ENCODE results near the gene ATG9B.

The ATG9B gene

GRCh38 chr7:150997075-150997511 lies 27.2 kb downstream of the ATG9B start:
- no peak overlapping the region for H3K4me3 ChIP-seq (ENCODE audit: low read length in 2 of 2)
- H3K36me3 ChIP-seq (ENCODE audit: control insufficient read depth in 2 of 2, insufficient read depth in 2 of 2, low read length in 2 of 2), result no peaks in the 10 kb centered on the region
- H3K4me1 ChIP-seq (ENCODE audit: control insufficient read depth, insufficient read depth, low read length), result no peaks in the 10 kb centered on the region

GRCh38 chr7:150996376-150997074 lies 27.8 kb downstream of the ATG9B start:
- Histone ChIP-seq H3K9me3 (ENCODE audit: control insufficient read depth in 2 of 2, low read length in 2 of 2) (no peaks in the 10 kb centered on the region), H3K4me1 (ENCODE audit: control insufficient read depth, insufficient read depth, low read length) (no peaks in the 10 kb centered on the region), H3K27me3 (ENCODE audit: control insufficient read depth in 1 of 2, insufficient read depth in 2 of 2, low read length in 2 of 2) (no peaks in the 10 kb centered on the region), H3K4me3 (ENCODE audit: low read length in 2 of 2) (no peak overlapping the region), H3K9ac (ENCODE audit: low read length in 2 of 2) (no peak overlapping the region), H3K27ac (ENCODE audit: low read length) (no peak overlapping the region), H3K36me3 (ENCODE audit: control insufficient read depth in 2 of 2, insufficient read depth in 2 of 2, low read length in 2 of 2) (no peaks in the 10 kb centered on the region)

More at GRCh38 chr7:150997075-150997511, 27.2 kb downstream of the ATG9B start:
- Histone ChIP-seq H3K27ac (ENCODE audit: low read length) (no peak overlapping the region), H3K9ac (ENCODE audit: low read length in 2 of 2) (no peak overlapping the region), H3K9me3 (ENCODE audit: control insufficient read depth in 2 of 2, low read length in 2 of 2) (no peaks in the 10 kb centered on the region), H3K27me3 (ENCODE audit: control insufficient read depth in 1 of 2, insufficient read depth in 2 of 2, low read length in 2 of 2) (no peaks in the 10 kb centered on the region)

- no peaks in the 10 kb centered on the region for H3K9me3 ChIP-seq (ENCODE audit: control insufficient read depth in 2 of 2, low read length in 2 of 2)
- H3K9ac ChIP-seq (ENCODE audit: low read length in 2 of 2), result no peak overlapping the region
- no peak overlapping the region for H3K27ac ChIP-seq (ENCODE audit: low read length)
- no peaks in the 10 kb centered on the region for H3K27me3 ChIP-seq (ENCODE audit: control insufficient read depth in 1 of 2, insufficient read depth in 2 of 2, low read length in 2 of 2)
- H3K36me3 ChIP-seq (ENCODE audit: control insufficient read depth in 2 of 2, insufficient read depth in 2 of 2, low read length in 2 of 2), result no peaks in the 10 kb centered on the region
- H3K4me3 ChIP-seq (ENCODE audit: low read length in 2 of 2), result peak overlapping the region in 1 of 2 donors; percentile 22
- H3K4me1 ChIP-seq (ENCODE audit: control insufficient read depth, insufficient read depth, low read length), result no peaks in the 10 kb centered on the region
These were observed 29.3 kb downstream of the ATG9B start for GRCh38 chr7:150994838-150995510.

GRCh38 chr7:150994141-150994837 lies 30.0 kb downstream of the ATG9B start:
- no peaks in the 10 kb centered on the region for H3K36me3 ChIP-seq (ENCODE audit: control insufficient read depth in 2 of 2, insufficient read depth in 2 of 2, low read length in 2 of 2)
- peaks cover 6% of the 10 kb centered on the region for H3K4me1 ChIP-seq (ENCODE audit: control insufficient read depth, insufficient read depth, low read length)
- H3K4me3 ChIP-seq (ENCODE audit: low read length in 2 of 2), result peak overlapping the region in 1 of 2 donors; percentile 22
- H3K27ac ChIP-seq (ENCODE audit: low read length), result peak overlapping the region; percentile 31
- H3K9ac ChIP-seq (ENCODE audit: low read length in 2 of 2), result peak overlapping the region in 1 of 2 donors; percentile 15
- no peaks in the 10 kb centered on the region for H3K9me3 ChIP-seq (ENCODE audit: control insufficient read depth in 2 of 2, low read length in 2 of 2)
- H3K27me3 ChIP-seq (ENCODE audit: control insufficient read depth in 1 of 2, insufficient read depth in 2 of 2, low read length in 2 of 2), result no peaks in the 10 kb centered on the region

- Histone ChIP-seq H3K27ac (ENCODE audit: low read length) (no peak overlapping the region), H3K4me1 (ENCODE audit: control insufficient read depth, insufficient read depth, low read length) (peaks cover 14% of the 10 kb centered on the region), H3K36me3 (ENCODE audit: control insufficient read depth in 2 of 2, insufficient read depth in 2 of 2, low read length in 2 of 2) (no peaks in the 10 kb centered on the region), H3K9me3 (ENCODE audit: control insufficient read depth in 2 of 2, low read length in 2 of 2) (no peaks in the 10 kb centered on the region), H3K27me3 (ENCODE audit: control insufficient read depth in 1 of 2, insufficient read depth in 2 of 2, low read length in 2 of 2) (no peaks in the 10 kb centered on the region), H3K9ac (ENCODE audit: low read length in 2 of 2) (no peak overlapping the region), H3K4me3 (ENCODE audit: low read length in 2 of 2) (peak overlapping the region in 1 of 2 donors; percentile 22)
These were observed 30.8 kb downstream of the ATG9B start for GRCh38 chr7:150993511-150993910.

- no peak overlapping the region for H3K27ac ChIP-seq (ENCODE audit: low read length)
These were observed 31.4 kb downstream of the ATG9B start for GRCh38 chr7:150992833-150993302.

GRCh38 chr7:150992051-150992640 lies 32.1 kb downstream of the ATG9B start:
- Histone ChIP-seq H3K9me3 (ENCODE audit: control insufficient read depth in 2 of 2, low read length in 2 of 2) (no peaks in the 10 kb centered on the region), H3K4me3 (ENCODE audit: low read length in 2 of 2) (no peak overlapping the region), H3K36me3 (ENCODE audit: control insufficient read depth in 2 of 2, insufficient read depth in 2 of 2, low read length in 2 of 2) (no peaks in the 10 kb centered on the region), H3K4me1 (ENCODE audit: control insufficient read depth, insufficient read depth, low read length) (peaks cover 18% of the 10 kb centered on the region), H3K27ac (ENCODE audit: low read length) (no peak overlapping the region), H3K9ac (ENCODE audit: low read length in 2 of 2) (no peak overlapping the region), H3K27me3 (ENCODE audit: control insufficient read depth in 1 of 2, insufficient read depth in 2 of 2, low read length in 2 of 2) (no peaks in the 10 kb centered on the region)

More at GRCh38 chr7:150992833-150993302, 31.4 kb downstream of the ATG9B start:
- H3K36me3 ChIP-seq (ENCODE audit: control insufficient read depth in 2 of 2, insufficient read depth in 2 of 2, low read length in 2 of 2), result no peaks in the 10 kb centered on the region
- H3K27me3 ChIP-seq (ENCODE audit: control insufficient read depth in 1 of 2, insufficient read depth in 2 of 2, low read length in 2 of 2), result no peaks in the 10 kb centered on the region
- H3K9ac ChIP-seq (ENCODE audit: low read length in 2 of 2), result no peak overlapping the region
- H3K9me3 ChIP-seq (ENCODE audit: control insufficient read depth in 2 of 2, low read length in 2 of 2), result no peaks in the 10 kb centered on the region
- peaks cover 18% of the 10 kb centered on the region for H3K4me1 ChIP-seq (ENCODE audit: control insufficient read depth, insufficient read depth, low read length)
- no peak overlapping the region for H3K4me3 ChIP-seq (ENCODE audit: low read length in 2 of 2)

- H3K9me3 ChIP-seq (ENCODE audit: control insufficient read depth in 2 of 2, low read length in 2 of 2), result no peaks in the 10 kb centered on the region
- H3K36me3 ChIP-seq (ENCODE audit: control insufficient read depth in 2 of 2, insufficient read depth in 2 of 2, low read length in 2 of 2), result no peaks in the 10 kb centered on the region
- peak within 1 kb of the TSS; percentile 32 for H3K27ac ChIP-seq (ENCODE audit: low read length)
- H3K4me1 ChIP-seq (ENCODE audit: control insufficient read depth, insufficient read depth, low read length), result peaks cover 26% of the 10 kb centered on the region
- no peak within 1 kb of the TSS for H3K9ac ChIP-seq (ENCODE audit: low read length in 2 of 2)
- H3K27me3 ChIP-seq (ENCODE audit: control insufficient read depth in 1 of 2, insufficient read depth in 2 of 2, low read length in 2 of 2), result no peaks in the 10 kb centered on the region
- no peak within 1 kb of the TSS for H3K4me3 ChIP-seq (ENCODE audit: low read length in 2 of 2)
These were observed 33.7 kb downstream of the ATG9B start, which contains the start of gene NOS3 for GRCh38 chr7:150990416-150991186. Gene NOS3 (plus strand): TSS chr7:150991017. CDS start chr7:150993804, 2,787 bp downstream.

- no peaks in the 10 kb centered on the region for H3K27me3 ChIP-seq (ENCODE audit: control insufficient read depth in 1 of 2, insufficient read depth in 2 of 2, low read length in 2 of 2)
- no peaks in the 10 kb centered on the region for H3K9me3 ChIP-seq (ENCODE audit: control insufficient read depth in 2 of 2, low read length in 2 of 2)
- peak overlapping the region; percentile 32 for H3K27ac ChIP-seq (ENCODE audit: low read length)
- peak overlapping the region in 1 of 2 donors; percentile 52 for H3K9ac ChIP-seq (ENCODE audit: low read length in 2 of 2)
- H3K4me1 ChIP-seq (ENCODE audit: control insufficient read depth, insufficient read depth, low read length), result peaks cover 26% of the 10 kb centered on the region
- no peaks in the 10 kb centered on the region for H3K36me3 ChIP-seq (ENCODE audit: control insufficient read depth in 2 of 2, insufficient read depth in 2 of 2, low read length in 2 of 2)
- H3K4me3 ChIP-seq (ENCODE audit: low read length in 2 of 2), result no peak overlapping the region
These were observed 34.8 kb downstream of the ATG9B start for GRCh38 chr7:150989456-150989855.
